Measurements from ENCODE around the gene MUSK. TPM values are rescaled to one million over a fixed set of nuclear protein-coding genes. Genes with fewer than 3 reads are reported as not detected.

Gene MUSK
- total RNA-seq, 1 experiment from 2014 or later, result not detected

- TF ChIP-seq, protein P1, sequence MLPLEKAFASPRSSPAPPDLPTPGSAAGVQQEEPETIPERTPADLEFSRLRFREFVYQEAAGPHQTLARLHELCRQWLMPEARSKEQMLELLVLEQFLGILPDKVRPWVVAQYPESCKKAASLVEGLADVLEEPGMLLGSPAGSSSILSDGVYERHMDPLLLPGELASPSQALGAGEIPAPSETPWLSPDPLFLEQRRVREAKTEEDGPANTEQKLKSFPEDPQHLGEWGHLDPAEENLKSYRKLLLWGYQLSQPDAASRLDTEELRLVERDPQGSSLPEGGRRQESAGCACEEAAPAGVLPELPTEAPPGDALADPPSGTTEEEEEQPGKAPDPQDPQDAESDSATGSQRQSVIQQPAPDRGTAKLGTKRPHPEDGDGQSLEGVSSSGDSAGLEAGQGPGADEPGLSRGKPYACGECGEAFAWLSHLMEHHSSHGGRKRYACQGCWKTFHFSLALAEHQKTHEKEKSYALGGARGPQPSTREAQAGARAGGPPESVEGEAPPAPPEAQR (CRISPR knock-in tag; IDR thresholded peaks at IDR 0.05), result no peak
Measured at GRCh38 chr9:110847671-110848070, 179.1 kb downstream of the MUSK start (continued).

DNA sequence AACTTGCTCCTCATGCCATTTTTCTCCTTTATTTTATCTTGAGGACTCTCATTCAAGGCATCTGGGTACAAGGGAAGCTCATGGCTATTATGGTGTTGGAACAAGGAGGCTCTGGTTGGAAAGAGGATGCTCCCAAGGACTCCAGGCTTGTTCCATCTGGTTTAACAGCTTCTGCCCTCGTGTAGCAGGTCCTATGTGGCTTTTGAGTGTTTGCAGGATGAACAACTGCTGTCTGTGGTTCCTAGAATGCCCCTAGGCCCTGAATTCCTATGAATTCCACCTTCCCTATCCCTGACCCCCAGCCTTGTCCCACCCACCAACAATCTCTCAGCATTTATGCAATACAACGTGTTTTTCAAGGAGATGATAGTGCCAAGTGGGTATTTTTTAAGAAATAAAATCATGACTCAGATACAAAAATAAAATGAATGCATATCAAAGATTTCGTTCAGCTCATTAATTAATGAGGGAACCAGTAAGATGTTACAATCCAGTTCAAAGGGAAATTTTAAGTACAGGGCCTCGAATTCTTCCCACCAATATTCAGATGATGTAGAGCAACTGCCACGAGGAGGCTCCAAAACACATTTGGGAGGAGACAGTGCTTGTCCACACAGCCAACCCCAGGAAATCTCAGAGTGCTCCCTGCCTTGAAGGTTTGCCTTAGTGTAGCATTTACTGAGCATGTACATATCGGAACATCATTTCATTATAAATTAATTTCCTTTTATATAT lies 182.0 kb downstream of the MUSK start:
- Mint-ChIP-seq H3K27ac (no peak overlapping the region), H3K27me3 (ENCODE audit: low read depth) (no peaks in the 10 kb centered on the region), H3K4me1 (no peaks in the 10 kb centered on the region), H3K9me3 (peaks cover 16% of the 10 kb centered on the region), H3K4me3 (no peak overlapping the region), H3K36me3 (peaks cover 2% of the 10 kb centered on the region; the same call in 1 of the 2 replicates)
- TF ChIP-seq, protein P2, sequence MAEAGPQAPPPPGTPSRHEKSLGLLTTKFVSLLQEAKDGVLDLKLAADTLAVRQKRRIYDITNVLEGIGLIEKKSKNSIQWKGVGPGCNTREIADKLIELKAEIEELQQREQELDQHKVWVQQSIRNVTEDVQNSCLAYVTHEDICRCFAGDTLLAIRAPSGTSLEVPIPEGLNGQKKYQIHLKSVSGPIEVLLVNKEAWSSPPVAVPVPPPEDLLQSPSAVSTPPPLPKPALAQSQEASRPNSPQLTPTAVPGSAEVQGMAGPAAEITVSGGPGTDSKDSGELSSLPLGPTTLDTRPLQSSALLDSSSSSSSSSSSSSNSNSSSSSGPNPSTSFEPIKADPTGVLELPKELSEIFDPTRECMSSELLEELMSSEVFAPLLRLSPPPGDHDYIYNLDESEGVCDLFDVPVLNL (CRISPR knock-in tag; IDR thresholded peaks at IDR 0.05; ENCODE audit: borderline replicate concordance, low read depth), result no peak
- TF ChIP-seq ZNF396 (CRISPR knock-in tag; IDR thresholded peaks at IDR 0.05; ENCODE audit: borderline replicate concordance) (no peak), EMX1 (CRISPR knock-in tag; IDR thresholded peaks at IDR 0.05) (no peak), JAZF1 (CRISPR knock-in tag; IDR thresholded peaks at IDR 0.05) (no peak), ZNF532 (CRISPR knock-in tag; IDR thresholded peaks at IDR 0.05; ENCODE audit: borderline replicate concordance) (no peak), GABPB1 (CRISPR knock-in tag; IDR thresholded peaks at IDR 0.05) (no peak), USF2 (CRISPR knock-in tag; IDR thresholded peaks at IDR 0.05) (no peak), ATF2 (CRISPR knock-in tag; IDR thresholded peaks at IDR 0.05; ENCODE audit: borderline replicate concordance, low read depth) (no peak), ESRRA (CRISPR knock-in tag; IDR thresholded peaks at IDR 0.05; ENCODE audit: borderline replicate concordance) (no peak), HMGXB4 (CRISPR knock-in tag; IDR thresholded peaks at IDR 0.05) (no peak), PRRX2 (CRISPR knock-in tag; IDR thresholded peaks at IDR 0.05) (no peak), ETV6 (CRISPR knock-in tag; IDR thresholded peaks at IDR 0.05) (no peak)
- ATAC-seq, result no peak; the same call in 1 of the 2 replicates
- DNase-seq (ENCODE audit: low spot score), result no peak
- POLR2A ChIA-PET, result no interaction called here
- CTCF ChIA-PET, result no interaction called here

Other genes starting within 250 kb of the MUSK start
- gene SVEP1, start 89.0 kb upstream of the MUSK start, total RNA-seq (2021), result 0.39 to 0.74 TPM (median 0.48 TPM) in 3 replicates